Spleen (tissue), 11 donors: Measurements from ENCODE around the gene MYH15. TPM values are rescaled to one million over a fixed set of nuclear protein-coding genes. Genes with fewer than 3 reads are reported as not detected.
A peak's percentile ranks its signal among the peaks of the same experiment; 100 is the strongest.

Experiments
- DNase-seq: peaks from one replicate; pipeline ENCODE4 v3.0.0-alpha.2; 2020
- H3K27ac ChIP-seq, 8 donors: fragments of 200-600 bp; sonication (generic) in 7 of 8; 1 replicate in 4 of 8; 2 replicates in 4 of 8; pipeline versions ENCODE4 v1.5.0 to v1.8.0; 2016 to 2021; ENCODE audit warnings: inconsistent platforms in 4 of 8, mild to moderate bottlenecking in 4 of 8, moderate library complexity in 1 of 8
- H3K27me3 ChIP-seq, 7 donors: fragments of 200-600 bp; sonication (generic) in 6 of 7; replicated peaks in 1 of 7; 1 replicate in 4 of 7; 2 replicates in 3 of 7; pipeline versions ENCODE4 v1.5.0 to v1.8.0; 2016 to 2021; ENCODE audit warnings: inconsistent platforms in 3 of 7, mild to moderate bottlenecking in 1 of 7
- H3K36me3 ChIP-seq, 6 donors: fragments of 200-600 bp; sonication (generic) in 5 of 6; 1 replicate in 4 of 6; 2 replicates in 2 of 6; pipeline versions ENCODE4 v1.5.0 to v1.8.0; 2016 to 2021; ENCODE audit warnings: inconsistent platforms in 2 of 6
- H3K4me1 ChIP-seq, 6 donors: fragments of 200-600 bp; sonication (generic) in 5 of 6; 1 replicate in 3 of 6; 2 replicates in 3 of 6; pipeline versions ENCODE4 v1.5.0 to v1.8.0; 2016 to 2021; ENCODE audit warnings: inconsistent platforms in 3 of 6
- H3K4me3 ChIP-seq, 8 donors: fragments of 200-600 bp; sonication (generic) in 7 of 8; 1 replicate in 4 of 8; 2 replicates in 4 of 8; pipeline versions ENCODE4 v1.5.0 to v1.8.0; 2016 to 2021; ENCODE audit warnings: inconsistent platforms in 4 of 8, mild to moderate bottlenecking in 4 of 8, moderate library complexity in 2 of 8
- H3K9me3 ChIP-seq, 8 donors: fragments of 200-600 bp; sonication (generic) in 7 of 8; 1 replicate in 4 of 8; 2 replicates in 4 of 8; pipeline versions ENCODE4 v1.5.0 to v1.8.0; 2016 to 2021; ENCODE audit warnings: inconsistent platforms in 4 of 8
- POLR2A ChIP-seq, 3 donors: fragments of 450-650 bp; IDR thresholded peaks; one replicate each; pipeline ENCODE4 v1.5.1; 2017; ENCODE audit warnings: antibody characterized with exemption in 3 of 3, mild to moderate bottlenecking in 1 of 3
- POLR2AphosphoS5 ChIP-seq, 3 donors: sonication (generic); formaldehyde crosslinking; IDR thresholded peaks; one replicate each; pipeline ENCODE4 v1.5.1; 2017; ENCODE audit warnings: antibody characterized with exemption in 3 of 3
- WGBS, 5 donors: extraction: QIAGEN DNeasy Blood & Tissue Kit in 3 of 5; methylation state at CpG; one replicate each; pipeline versions ENCODE4 v1.1.5 to v1.1.7; 2013 to 2018; 5-methylcytosine and 5-hydroxymethylcytosine counted together
- intact Hi-C: fragments of 100-400 bp; cut with DNase I; formaldehyde crosslinking; loops from one replicate; pipeline ENCODE4 v1.15.0; 2023; ENCODE audit warnings: low total_unique reads
- polyA plus RNA-seq, 3 donors: library from polyadenylated mRNA; stranded (reverse); fragments of 200-250 nt; gene quantifications; one replicate each; pipeline ENCODE4 v1.2.1, GENCODE V29; 2013
- total RNA-seq, 7 donors: library from RNA; depleted of rRNA in 3 of 7; stranded (reverse); fragments of >200 nt in 3 of 7; fragmentation: NEBNext Ultra II Directional in 4 of 7; extraction: Animal tissue kit (Norgen Biotek cat#: 25700) in 4 of 7; gene quantifications; one replicate each; pipeline versions ENCODE4 v1.1.0 to v1.2.1, GENCODE V29; 2016 to 2021
- TF ChIP-seq, protein P1 (sequence below), 11 experiments: fragments of 200-600 bp in 7 of 11; fragments of 450-650 bp in 4 of 11; sonication (generic) in 4 of 11; IDR thresholded peaks in 8 of 11; conservative IDR thresholded peaks in 3 of 11; 1 replicate in 7 of 11; 2 replicates in 4 of 11; pipeline versions ENCODE4 v1.4.0 to v1.8.0; 2016 to 2021; ENCODE audit warnings: antibody characterized with exemption in 11 of 11, inconsistent platforms in 4 of 11, mild to moderate bottlenecking in 1 of 11
- donor health status: healthy with polysubstance abuse.
- donor health status: DM: no; HTN: no; CAD: no; lungs with moderate emphysema.
- donor health status: DM: no; HTN: no; CAD: no.
- donor health status: Bipolar disorder and iron deficiency.
- donor health status: healthy.
- donor health status: DM: no; HTN: no; CAD: no.
- donor health status: DM: yes; HTN: yes; CAD: no.

Gene MYH15
- total and polyA plus RNA-seq, 10 donors: 0.02 to 3.0 (median 0.18) TPM

DNA sequence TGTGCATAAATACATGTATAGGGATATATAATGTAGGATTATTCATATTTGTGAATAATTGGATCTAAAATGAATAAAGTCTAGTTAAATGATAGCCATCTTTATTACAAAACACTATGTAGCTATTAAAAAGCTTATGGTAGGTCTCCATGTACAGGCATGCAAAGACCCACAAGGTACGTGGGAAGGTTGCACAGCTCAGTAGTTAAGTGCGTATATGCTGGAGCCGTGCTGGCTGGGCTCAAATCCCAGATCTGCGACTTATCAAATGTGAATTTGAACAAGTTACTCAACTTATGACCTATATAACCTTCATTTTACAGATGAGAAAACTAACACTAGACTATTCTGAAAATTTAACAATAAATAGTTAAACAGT lies 100.6 kb downstream of the MYH15 start:
- TF ChIP-seq POLR2A (IDR thresholded peaks at IDR 0.05): no peak
- TF ChIP-seq, protein P1, sequence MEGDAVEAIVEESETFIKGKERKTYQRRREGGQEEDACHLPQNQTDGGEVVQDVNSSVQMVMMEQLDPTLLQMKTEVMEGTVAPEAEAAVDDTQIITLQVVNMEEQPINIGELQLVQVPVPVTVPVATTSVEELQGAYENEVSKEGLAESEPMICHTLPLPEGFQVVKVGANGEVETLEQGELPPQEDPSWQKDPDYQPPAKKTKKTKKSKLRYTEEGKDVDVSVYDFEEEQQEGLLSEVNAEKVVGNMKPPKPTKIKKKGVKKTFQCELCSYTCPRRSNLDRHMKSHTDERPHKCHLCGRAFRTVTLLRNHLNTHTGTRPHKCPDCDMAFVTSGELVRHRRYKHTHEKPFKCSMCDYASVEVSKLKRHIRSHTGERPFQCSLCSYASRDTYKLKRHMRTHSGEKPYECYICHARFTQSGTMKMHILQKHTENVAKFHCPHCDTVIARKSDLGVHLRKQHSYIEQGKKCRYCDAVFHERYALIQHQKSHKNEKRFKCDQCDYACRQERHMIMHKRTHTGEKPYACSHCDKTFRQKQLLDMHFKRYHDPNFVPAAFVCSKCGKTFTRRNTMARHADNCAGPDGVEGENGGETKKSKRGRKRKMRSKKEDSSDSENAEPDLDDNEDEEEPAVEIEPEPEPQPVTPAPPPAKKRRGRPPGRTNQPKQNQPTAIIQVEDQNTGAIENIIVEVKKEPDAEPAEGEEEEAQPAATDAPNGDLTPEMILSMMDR (IDR thresholded peaks at IDR 0.05 in 8 of 11, conservative IDR thresholded peaks at IDR 0.05 in 3 of 11): no peak
- no peak for DNase-seq
- Histone ChIP-seq H3K27ac (no peak overlapping the region), H3K4me1 (peaks cover 0 to 27% (median 3%) of the 10 kb centered on the region in 6 donors), H3K36me3 (no peaks in the 10 kb centered on the region), H3K27me3 (no peaks in the 10 kb centered on the region), H3K4me3 (no peak overlapping the region), H3K9me3 (no peaks in the 10 kb centered on the region)
- intact Hi-C loops: no loop called here
- WGBS, 5 donors: 94 to 96% (median 95%) methylated on average over 4 of the region's 4 CpGs

DNA sequence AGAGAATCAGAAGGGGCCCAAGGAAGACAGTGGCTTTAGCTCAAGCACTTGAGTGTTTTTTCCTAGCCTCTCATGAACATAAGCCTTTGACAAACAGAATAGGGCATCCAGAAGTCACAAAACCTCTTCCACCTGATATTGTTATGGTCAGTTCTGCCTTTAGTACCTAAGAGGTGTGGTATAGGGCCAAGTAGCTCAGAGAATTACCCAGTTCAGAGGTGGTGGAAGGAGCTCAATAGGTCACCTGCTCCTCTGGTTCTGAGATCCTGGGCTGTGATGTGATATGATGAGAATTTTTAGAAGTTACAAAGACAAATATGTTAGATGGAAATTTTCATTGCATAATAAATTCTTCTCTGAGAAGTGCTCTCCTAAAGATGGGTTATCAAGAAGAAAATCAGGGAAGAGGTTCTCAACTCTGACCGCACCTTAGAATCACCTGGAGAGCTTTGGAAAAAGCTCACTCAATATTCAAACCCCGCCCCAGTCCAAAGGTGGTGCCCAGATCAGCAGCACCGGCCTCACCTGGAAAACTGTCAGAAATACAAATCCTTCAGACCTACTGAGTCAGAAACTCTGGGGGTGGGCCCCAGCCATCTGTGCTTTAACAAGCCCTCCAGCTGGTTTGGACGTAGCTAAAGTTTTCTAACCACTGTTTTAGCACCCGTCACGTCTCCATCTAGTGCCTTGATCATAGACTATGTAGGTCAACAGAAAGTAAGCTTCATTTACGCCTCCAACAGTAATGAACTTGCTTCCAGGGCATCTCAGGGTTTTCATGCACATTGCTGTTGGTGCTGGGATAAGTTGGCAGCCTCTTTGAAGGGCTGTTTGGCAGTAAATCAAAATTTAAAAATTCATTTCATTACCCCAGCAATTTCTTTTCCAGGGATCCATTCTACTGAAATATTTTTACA lies 101.3 kb downstream of the MYH15 start:
- intact Hi-C loops: no loop called here
- no peak overlapping the region for H3K4me3 ChIP-seq
- TF ChIP-seq, protein P1 (IDR thresholded peaks at IDR 0.05 in 8 of 11, conservative IDR thresholded peaks at IDR 0.05 in 3 of 11): no peak
- TF ChIP-seq POLR2A (IDR thresholded peaks at IDR 0.05) (no peak), POLR2AphosphoS5 (IDR thresholded peaks at IDR 0.05) (no peak)
- no peaks in the 10 kb centered on the region for H3K27me3 ChIP-seq
- no peak for DNase-seq
- WGBS, 5 donors: 92 to 95% (median 92%) methylated on average over 7 of the region's 7 CpGs
- H3K36me3 ChIP-seq: no peaks in the 10 kb centered on the region
- H3K9me3 ChIP-seq: no peaks in the 10 kb centered on the region
- H3K27ac ChIP-seq: no peak overlapping the region
- peaks cover 0 to 27% (median 3%) of the 10 kb centered on the region in 6 donors for H3K4me1 ChIP-seq

DNA sequence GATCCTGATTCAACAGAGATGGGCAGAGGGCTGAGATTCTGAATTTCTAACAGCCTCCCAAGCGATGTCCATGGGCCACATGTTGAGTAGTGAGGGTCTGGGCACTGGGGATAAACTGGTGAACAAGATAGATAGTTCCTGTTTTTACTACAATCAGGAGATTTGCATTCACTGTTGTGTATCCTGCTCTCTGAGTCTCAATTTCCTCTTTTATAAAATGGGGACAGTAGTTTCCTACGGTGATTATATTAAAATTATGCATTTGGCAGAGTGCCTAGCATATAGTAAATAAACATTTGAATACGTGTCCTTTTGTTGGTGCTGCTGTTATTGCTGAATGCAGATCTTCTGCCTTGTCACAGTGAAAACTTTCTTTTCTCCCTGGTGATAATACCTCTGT lies 102.5 kb downstream of the MYH15 start:
- Histone ChIP-seq H3K27me3 (no peaks in the 10 kb centered on the region), H3K36me3 (no peaks in the 10 kb centered on the region), H3K9me3 (no peaks in the 10 kb centered on the region), H3K4me1 (peaks cover 0 to 27% (median 3%) of the 10 kb centered on the region in 6 donors), H3K4me3 (no peak overlapping the region), H3K27ac (peak overlapping the region in 2 of 8 donors; percentile 1 to 41)
- intact Hi-C loops: no loop called here
- no peak for DNase-seq
- 22 to 27% (median 25%) methylated on average over 3 of the region's 3 CpGs for WGBS, 5 donors
- TF ChIP-seq POLR2AphosphoS5 (IDR thresholded peaks at IDR 0.05): no peak

DNA sequence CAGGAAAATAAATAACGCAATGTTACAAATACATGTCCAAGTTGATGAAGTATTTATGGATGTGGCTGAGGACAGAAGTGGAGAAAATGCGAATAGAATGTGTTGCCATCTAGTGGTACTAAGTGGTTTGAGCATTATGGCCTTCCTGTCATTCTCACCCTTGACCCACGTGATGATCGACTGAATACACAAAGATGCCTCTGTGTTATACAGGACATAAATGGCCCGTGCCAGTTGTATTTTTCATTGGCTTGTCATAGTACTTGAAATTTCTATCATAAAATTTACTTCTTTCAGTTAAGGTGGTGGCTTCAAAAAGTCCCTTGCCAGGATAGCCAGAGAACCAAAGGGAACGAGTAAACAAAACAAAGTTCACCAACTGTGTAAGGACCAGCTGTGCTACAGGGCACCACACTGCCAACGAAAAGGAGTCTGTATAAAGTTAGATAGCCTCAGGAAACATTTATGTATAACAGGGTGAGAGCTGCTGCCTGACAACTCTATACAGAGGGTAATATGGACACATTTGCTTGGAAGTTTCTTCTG lies 103.7 kb downstream of the MYH15 start:
- peaks cover 0 to 27% (median 3%) of the 10 kb centered on the region in 6 donors for H3K4me1 ChIP-seq
- no peaks in the 10 kb centered on the region for H3K36me3 ChIP-seq
- H3K27ac ChIP-seq: peak overlapping the region in 2 of 8 donors; percentile 1 to 41
- H3K4me3 ChIP-seq: no peak overlapping the region
- no peaks in the 10 kb centered on the region for H3K27me3 ChIP-seq
- intact Hi-C loops: no loop called here
- 16 to 73% (median 51%) methylated on average over 7 of the region's 7 CpGs for WGBS, 5 donors
- DNase-seq: no peak
- TF ChIP-seq, protein P1 (IDR thresholded peaks at IDR 0.05 in 8 of 11, conservative IDR thresholded peaks at IDR 0.05 in 3 of 11): peak in 10 of 11 experiments; percentile 21 to 89 (median 64)
- no peak for TF ChIP-seq POLR2A (IDR thresholded peaks at IDR 0.05)
- TF ChIP-seq POLR2AphosphoS5 (IDR thresholded peaks at IDR 0.05): no peak
- no peaks in the 10 kb centered on the region for H3K9me3 ChIP-seq
